ENCODE data around the gene CYP17A1.
A peak's percentile ranks its signal among the peaks of the same experiment; 100 is the strongest.

Gene CYP17A1

GRCh38 chr10:102801978-102802377 is 35.2 kb downstream of the CYP17A1 start:
- DNase-seq: no peak

GRCh38 chr10:102801496-102801895 is 35.7 kb downstream of the CYP17A1 start:
- DNase-seq: no peak

GRCh38 chr10:102800611-102801335 is 36.4 kb downstream of the CYP17A1 start:
- no peak for DNase-seq

GRCh38 chr10:102799691-102800471 is 37.3 kb downstream of the CYP17A1 start:
- no peak for DNase-seq

- peak in 2 of 4 experiments; percentile 5 to 27 for DNase-seq
Observed at GRCh38 chr10:102796407-102797176, 40.6 kb downstream of the CYP17A1 start.

GRCh38 chr10:102795453-102796406 is 41.5 kb downstream of the CYP17A1 start:
- DNase-seq: no peak

GRCh38 chr10:102791754-102792395 is 45.3 kb downstream of the CYP17A1 start:
- DNase-seq: no peak

- DNase-seq: no peak
Observed at GRCh38 chr10:102785818-102786217, 51.4 kb downstream of the CYP17A1 start.

- no peak for DNase-seq
Observed at GRCh38 chr10:102783568-102783967, 53.6 kb downstream of the CYP17A1 start.

GRCh38 chr10:102782673-102783551 is 54.3 kb downstream of the CYP17A1 start:
- DNase-seq: no peak

- DNase-seq: no peak
Observed at GRCh38 chr10:102781921-102782557, 55.2 kb downstream of the CYP17A1 start.

- no peak for DNase-seq
Observed at GRCh38 chr10:102781090-102781920, 55.9 kb downstream of the CYP17A1 start.
